Hepatic stellate cell (primary cell): ENCODE measurements around the gene ASPRV1.
"Not testable (repeated sequence)": the region's sequence is repeated elsewhere in the genome, so short reads cannot be mapped to it uniquely, and the experiment has no call there.

Experiments
- DNase-seq: peaks from one replicate; pipeline ENCODE4 v3.0.0; 2011; ENCODE audit warnings: low spot score

Gene ASPRV1

DNA sequence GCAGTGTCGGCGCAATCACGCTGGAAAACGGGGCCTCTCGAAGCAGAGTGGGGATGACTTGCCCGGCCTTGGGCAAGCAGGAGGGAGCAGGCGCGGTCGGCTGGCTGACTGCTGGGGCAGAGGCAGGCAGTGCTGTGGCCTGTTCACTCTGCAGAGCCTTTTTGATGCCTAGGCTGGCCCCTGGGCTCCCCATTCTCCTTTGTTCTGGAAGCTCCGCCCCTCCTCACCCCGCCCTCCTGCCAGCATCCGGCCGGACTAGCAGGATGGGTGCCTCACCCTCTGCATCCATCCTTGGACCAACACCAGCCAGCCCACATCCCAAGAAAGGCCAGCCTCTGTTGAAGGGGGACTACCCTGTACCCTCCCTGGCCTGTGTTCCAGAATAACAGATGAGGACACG, at the start of gene ASPRV1:
TSS of gene ASPRV1 (minus strand) at position 136 of the 400 bp plus-strand sequence. CDS start 195 bp downstream, outside the sequence.
- no peak for DNase-seq

DNA sequence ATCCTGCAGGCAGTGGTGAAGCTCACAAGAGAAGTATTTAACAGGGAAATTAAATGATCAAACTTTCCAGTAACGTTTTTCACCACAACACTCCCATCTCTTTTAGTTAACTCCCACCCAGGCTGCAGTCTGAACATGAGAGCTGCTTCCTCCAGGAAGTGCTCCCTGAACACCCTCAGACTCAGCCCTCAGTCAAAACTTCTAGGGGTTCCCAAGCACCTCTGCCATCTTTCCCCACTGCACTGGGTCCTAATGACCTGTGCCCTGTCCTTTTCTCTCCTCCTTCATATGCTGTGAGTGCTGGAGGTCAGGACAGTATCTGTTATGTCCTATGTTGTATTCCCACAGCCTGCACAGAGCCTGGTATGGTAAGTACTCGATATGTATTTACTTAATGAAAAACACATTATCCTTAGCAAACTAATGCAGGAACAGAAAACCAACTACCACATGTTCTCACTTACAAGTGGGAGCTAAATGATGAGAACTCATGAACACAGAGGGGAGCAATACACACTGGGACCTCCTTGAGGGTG, 49.2 kb upstream of the ASPRV1 start:
- DNase-seq, result no peak

DNA sequence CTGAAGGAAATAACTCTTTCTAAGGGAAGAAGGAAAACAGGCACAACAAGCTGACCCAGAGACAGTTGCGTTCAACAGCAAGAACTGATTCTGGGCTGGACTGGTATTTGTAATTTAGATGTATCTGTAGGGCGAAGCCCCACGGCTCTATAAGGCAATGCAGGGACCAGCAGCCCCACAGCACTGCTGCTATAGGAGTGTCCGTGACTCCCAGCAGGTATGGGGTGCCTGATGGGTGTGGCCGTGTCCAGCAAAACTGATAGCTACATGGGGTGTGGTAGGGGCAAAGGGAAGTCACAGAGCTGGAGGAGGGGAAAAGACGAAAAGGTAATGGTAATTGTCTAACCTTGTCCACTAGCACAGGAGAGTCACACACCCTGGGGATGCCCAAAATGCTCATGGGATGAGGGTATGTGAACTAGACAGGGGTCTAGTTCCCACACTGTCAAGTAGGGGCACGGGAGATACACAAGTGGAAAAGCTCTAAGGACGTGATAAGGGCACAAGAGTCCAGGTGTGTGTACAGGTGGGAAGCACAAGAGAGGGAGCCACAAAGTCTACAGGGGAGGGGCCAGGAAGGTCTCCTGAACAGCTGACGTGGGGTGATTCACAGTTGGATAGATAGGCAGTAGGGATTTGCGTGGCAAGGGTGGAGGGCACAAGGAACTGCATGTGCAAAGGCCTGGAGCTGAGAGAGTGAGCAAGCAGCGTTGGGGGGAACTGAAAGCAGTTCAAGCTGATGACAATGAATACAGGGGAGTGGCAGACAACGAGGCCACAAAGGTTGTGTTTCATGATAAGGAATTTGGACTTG, 48.5 kb upstream of the ASPRV1 start:
- no peak for DNase-seq

DNA sequence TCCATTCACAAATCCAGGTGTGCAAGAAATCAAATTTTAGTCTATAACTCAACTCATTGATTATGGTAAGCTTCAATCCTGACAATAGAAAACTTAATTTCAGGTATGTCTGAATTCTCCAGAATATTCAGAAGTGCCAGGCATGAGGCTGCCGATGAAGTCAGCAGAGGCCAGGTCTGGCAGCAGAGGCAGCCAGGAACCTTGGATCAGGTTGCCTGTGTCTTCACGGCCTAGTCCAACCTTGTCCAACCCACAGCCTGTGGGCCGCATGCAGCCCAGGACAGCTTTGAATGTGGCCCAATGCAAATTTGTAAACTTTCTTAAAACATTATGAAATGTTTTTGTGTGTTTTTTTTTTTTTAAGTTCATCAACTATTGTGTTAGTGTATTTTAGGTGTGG, 46.9 kb upstream of the ASPRV1 start:
- no peak for DNase-seq

DNA sequence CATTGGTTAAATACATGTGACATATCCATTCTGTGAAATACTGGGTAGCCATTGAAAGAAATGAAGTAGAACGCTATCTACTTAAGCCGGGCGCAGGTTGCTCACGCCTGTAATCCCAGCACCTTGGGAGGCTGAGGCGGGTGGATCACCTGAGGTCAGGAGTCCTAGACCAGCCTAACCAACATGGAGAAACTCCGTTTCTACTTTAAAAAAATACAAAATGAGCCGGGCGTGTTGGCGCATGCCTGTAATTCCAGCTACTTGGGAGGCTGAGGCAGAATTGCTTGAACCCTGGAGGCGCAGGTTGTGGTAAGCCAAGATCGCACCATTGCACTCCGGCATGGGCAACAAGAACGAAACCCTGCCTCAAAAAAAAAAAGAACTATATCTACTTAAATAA, 45.7 kb upstream of the ASPRV1 start:
- no peak for DNase-seq

DNA sequence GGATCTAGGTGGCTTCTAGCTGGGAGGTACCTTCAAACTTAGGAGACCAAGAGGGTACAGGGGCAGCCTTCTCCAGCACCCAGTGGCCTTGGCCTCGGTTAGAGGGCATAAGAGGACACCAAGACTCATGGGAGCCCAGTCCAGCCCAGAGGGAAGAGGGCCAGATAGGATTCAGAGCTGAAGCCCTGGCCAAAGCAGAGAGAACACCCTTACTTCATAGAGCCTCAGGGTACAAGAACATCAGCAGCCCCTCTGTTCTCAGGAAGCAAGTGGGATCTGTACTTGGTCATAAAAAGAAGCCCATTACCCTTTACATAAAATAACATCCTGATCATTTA, 45.0 kb upstream of the ASPRV1 start:
- DNase-seq, result no peak

DNA sequence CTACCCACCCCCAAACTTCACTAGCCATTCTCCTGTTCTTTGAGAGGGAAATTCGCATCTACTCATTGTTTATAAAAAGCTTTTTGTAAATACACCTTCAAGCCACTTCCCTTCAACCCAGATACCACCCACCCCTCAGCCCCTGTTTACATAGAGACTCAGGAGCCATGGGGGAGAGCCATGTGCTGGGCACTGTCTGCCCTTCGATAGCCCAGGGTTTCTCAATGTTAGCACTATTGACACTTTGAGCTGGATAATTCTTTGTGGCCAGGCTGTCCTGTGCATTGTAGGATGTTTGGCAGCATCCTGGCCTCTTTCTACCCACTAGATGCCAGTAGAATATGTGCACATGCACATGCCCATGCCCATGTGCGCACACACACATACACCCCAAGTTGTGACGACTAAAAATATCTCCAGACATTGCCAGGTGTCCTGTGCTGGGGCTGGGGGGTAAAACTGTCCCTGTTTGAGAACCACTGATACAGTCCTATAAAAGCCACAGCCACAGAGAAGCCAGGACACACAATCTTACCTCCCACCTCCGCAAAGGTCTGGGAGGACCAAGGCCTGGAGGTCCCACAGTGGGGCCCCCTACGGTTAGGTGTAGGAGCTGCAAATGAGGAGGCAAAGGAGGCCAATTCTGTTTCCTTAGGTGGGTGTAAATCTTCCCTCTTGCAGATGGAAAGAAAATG, 44.5 kb upstream of the ASPRV1 start:
- DNase-seq, result no peak

DNA sequence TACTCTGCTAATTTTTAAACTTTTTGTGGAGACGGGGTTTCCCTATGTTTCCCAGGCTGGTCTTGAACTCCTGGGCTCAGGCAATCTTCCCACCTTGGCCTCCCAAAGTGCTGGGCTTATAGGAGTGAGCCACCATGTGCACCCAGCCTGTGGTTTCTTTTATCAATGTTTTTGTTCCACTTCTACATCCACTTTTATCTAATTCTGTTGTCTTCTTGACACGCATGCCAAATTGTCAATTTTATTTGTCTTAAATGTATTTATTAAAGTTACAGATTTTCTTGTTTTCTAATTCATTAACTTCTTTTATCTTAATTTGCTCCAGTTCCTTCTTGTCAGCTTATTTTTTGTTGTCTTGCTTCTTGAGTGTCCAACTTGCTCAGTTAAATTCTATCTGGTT, 43.8 kb upstream of the ASPRV1 start:
- no peak for DNase-seq

DNA sequence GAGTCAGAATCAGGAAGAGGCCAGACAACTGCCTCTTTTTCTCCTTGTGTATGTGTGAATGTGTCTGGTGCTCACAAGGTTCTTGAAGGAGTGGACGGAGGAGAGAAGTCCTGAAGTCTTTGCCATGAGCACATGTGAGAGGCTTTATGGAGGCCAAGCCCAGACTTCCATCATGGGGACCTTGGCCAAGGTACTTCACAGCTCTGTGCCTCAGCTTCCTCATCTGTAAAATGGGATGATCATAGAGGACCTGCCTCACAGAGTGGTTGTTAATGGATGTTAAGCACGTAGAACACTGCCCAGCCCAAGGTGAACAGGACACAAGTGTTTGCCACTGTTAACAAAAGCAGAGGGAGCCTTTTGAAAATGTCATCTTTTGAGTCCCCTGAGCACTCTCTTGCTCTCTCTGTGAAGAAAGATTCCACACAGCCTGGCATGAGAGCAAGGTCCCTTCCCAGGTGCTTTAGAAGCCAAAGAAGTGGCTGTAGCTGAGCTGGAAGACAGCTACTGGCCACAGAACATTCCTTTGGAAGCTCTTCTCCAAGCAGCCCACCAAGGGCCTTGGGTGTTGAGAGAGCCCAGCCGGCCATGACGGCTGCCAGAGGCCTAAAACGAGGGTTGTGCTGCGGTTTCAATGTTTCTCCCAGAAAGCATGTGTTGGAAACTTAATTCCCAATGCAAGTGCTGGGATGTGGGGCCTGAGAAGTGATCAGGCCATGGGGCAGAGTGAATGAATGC, 41.8 kb upstream of the ASPRV1 start:
- DNase-seq, result no peak

DNA sequence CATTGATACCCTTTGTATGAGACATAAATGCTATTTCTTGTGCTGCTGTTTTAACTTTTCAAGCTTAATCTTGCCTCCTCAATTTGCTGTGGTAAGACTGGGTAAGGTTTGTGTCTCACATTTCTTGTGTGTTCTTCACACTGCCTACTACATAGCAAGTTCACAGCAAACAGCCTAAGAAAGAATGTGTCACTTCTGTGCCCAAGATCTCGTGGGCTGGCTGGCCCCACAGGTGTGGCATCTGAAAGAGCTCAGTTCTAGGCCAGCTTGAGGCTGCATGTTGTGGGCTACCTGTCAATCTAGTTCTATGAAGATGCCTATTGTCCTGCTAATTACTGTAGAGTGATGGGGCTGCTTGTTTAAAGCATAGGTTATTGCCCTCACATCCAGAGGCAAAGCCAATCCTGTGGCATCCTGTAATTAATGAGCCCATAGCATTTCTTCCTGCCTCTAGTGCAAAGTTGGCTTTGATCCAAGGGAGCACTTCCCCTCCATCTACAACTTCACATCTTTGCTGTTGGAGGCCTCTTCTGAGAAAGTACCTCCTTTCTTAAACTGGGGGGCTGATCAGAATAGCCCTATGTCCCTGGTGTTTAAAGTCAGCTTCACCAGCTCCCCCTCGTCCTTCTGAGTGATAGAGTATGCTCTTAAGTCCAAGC, 40.9 kb upstream of the ASPRV1 start:
- no peak for DNase-seq

DNA sequence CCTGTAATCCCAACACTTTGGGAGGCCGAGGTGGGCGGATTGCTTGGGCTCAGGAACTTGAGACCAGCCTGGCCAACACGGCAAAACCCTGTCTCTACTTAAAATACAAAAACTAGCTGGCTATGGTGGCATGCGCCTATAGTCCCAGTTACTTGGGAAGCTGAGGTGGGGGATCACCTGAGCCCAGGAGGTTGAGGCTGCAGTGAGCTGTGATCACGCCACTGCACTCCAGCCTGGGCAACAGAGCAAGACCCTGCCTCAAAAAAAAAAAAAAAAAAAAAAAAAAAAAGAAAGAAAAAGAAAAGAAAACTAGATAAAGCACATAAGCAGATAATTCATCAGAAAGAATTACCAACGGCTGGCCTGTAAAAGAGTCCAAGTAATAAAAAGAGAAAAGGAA, 39.1 kb upstream of the ASPRV1 start:
- not testable (repeated sequence) for DNase-seq

DNA sequence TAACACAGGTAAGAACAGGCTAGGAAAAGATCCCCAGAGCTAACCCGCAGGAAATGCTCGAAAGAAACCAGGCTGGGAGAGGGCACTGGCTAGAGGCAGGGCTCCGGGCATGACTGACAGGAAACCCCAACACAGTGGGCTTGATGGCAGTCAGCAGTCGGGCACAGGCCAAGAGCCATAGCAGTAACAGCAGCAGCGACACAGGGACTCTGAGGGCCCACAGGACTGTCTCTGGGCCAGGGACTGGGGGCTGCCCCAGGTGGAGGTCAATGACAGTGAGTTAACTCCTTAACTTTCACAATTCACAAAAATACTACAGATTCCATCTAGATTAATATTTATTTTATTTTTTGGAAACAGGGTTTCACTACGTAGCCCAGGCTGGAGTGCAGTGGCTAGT, 37.3 kb upstream of the ASPRV1 start:
- no peak for DNase-seq

DNA sequence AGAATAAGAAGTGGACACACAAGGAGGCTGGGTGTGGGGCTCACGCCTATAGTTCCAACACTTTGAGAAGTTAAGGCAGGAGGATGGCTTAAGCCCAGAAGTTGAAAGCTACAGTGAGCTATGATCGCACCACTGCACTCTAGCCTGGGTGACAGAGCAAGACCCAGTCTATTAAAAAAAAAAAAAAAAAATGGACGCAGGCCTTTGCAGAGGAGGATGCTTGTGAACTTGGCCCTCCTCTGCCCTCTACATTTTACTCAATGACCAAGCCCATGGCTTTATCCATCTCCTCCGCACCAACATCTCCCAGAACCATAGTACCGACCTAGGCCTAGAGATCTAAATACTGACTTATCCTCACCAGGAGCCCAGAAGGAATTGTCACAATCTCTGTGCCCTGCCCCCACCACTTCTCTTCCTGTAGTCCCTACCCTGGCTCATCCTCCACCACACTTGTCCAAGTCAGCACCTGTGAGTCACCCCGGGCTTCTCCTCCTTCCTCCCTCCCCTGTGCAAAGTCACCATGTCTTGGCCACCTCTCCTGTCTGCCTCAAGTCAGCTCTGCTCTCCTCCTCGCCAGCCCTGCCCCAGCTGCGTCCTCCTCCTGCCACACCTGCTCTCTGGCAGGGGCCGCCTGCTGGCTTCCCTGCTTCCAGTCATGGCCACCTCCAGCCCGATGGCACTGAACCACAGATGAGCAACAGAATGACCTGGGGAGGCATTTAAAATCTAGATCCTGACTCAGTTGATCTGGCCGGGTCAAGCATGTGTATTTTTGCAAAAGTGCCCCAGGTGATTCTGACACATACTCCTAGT, 35.8 kb upstream of the ASPRV1 start:
- DNase-seq, result peak; percentile 43

DNA sequence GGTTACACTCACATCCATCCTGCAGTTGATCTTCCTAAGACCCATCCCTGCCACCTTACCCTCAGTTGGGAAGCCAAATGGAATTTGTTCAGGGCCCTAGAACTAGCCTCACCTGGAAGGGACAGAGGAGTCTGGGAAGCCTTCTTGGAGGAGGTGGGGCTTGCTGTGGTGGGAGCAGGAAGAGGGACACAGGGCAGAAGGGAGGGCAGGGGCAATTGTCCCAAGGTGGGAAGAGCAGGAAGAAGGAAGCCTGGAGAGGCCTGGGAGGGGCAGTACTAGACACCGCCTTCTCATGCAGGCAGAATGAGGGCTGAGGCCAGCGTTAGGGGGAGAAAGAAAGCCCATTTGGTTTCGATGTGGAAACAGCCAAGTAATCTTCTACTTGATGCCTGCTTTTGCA, 34.1 kb upstream of the ASPRV1 start:
- no peak for DNase-seq

DNA sequence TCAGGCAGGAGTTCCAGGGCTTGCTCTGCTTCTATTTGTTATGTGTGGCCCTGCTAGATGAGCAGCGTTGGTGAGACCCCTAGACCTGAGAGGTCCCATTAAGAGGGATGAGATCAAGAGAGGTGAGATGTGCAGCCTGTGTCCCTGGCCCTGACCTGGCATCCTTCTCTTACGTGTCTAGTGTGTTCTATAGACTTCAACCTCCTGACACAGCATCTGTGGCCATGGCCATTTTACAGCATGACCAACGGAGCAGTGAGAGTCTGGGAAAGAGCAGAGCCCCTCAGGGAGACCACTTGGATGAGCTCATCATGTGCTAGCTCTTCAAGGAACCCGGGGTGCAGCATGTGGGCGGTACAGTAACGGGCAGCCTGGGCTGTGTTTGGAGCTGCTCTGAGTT, 32.7 kb upstream of the ASPRV1 start:
- DNase-seq, result no peak

DNA sequence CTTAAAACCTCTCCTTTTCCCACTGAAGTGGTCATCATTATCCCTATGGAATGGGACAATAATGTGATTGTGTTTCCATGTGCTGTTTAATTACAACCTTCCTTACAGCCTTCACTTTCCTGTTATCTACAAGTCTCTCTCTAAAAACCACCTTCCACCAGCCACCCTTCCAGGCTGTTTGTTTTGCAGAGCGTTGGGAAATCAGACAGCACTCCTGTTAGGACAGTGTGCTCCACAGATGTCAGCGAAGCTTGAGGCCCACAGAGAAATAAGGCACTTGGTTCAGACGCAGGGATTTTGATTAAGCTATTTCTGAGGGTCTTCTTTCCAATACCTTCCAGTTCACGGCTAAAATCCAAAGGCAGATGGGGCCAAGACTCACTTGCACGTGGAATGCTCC, 32.3 kb upstream of the ASPRV1 start:
- no peak for DNase-seq

DNA sequence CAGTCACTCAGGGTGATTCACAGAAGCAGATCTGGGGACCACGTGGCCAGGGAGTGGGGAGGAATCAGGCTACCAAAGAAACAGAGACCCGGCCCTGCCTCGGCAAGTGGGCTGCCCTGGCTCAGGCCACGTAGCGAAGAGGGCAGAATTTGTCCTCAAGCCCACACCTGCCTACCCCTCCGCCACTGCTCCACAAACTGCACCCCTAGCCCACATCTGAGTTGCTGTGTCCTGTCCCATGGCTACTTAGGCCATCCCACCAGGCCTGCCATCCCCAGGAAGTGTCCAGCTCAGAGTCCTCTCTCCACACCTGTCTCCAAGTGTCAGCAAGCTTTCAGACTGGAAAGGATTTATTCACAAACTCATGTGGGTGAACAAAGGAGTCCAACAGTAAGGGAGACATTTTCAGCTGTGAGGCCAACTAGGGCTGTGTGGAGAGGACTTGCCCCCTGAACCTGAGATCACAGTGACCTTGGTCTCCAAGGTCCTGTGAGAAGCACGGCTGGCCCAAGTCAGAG, 31.7 kb upstream of the ASPRV1 start:
- no peak for DNase-seq

DNA sequence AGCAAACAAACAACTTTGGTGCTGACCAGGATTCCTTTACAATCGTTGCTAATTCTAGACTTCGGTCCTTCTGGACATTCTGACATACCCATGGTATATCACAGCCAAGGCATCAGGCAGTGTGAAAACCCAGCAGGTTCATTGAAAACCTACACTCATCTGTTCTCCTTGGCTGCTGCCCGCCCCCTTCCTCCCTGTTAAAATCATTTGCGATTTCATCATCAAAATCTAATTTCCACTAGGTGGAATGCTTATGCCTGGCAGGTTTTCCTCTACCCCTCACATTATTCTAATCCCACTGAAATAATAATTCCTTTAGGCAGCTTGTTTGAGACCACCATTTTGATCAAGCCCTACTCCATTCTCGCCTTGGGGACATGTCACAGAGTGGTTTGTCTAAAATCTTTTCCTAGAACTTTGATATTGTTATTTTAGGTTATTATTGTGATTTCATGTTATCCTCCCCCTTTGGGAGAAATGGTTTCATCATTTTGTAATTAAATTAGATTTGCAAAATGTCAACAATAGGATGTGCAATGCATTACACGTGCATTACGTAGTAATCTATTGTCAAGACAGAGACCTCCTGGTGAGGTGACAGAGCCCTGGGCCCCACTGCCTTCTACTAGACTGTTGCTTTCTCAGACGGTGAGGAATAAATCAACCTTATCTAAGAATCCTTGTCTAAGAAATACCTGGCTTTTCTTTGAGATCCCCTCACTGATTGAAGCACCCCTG, 31.0 kb upstream of the ASPRV1 start:
- DNase-seq, result no peak

DNA sequence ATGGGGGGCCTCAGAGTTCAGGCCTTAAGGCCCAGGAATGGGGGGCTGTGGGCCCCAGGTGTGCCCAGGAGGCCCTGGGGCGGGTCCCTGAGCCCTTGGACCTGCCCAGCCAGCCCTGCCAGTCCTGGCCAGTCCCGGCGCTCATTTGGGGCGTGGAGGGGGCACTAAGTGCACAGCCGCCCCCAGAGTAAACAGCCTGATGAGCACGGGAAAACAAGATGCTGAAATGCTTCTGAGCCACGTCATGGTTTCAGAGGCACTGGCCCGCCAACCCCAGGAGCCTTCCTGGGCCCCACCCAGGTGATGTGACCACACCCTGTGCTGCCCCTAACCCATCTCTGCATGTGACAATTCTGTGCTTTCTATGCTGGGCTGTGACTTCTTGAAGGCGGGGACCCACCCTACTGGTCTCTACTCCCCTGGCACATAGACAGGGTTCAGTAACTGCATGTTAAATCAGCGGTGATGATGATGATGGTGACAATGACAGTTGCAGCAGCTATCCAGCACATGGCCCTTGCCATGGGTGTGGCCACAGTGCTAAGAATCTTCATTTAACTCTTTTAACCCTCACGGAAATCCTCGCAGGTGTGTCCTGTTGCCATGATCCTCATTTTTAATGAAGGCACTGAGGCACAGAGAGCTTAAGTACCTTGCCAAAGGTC, 28.1 kb upstream of the ASPRV1 start:
- no peak for DNase-seq

DNA sequence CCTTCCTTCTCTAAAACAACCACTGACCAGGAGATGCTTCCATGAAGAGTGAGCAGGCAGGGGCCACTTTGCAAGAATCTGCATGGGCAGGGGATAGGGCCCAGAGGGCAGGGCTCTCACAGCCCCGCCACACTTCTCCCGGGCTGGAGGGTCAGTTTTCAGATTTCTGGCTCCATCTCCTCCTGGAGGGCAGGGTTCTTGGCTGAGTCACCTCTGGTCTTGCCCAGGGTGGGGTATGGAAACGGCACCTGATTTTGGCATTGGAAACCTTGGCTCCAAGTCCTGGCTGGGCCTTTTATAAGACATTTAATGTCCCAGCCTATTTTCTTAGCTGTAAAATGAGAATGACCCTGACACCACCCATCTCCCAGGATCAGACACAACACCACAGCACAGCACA, 27.6 kb upstream of the ASPRV1 start:
- no peak for DNase-seq
